Body of pancreas (tissue), 4 donors: ENCODE data around the gene C6orf52.

ENCODE experiments used
- CTCF ChIP-seq, 7 experiments: fragments of 450-650 bp in 4 of 7; fragments of 200-600 bp in 3 of 7; sonication (generic) in 3 of 7; IDR thresholded peaks; one replicate each; pipeline ENCODE4 v1.5.1; 2016 to 2019; ENCODE audit warnings: antibody characterized with exemption in 7 of 7
- POLR2A ChIP-seq, 3 donors: fragments of 450-650 bp; IDR thresholded peaks; one replicate each; pipeline ENCODE4 v1.6.1; 2016; ENCODE audit warnings: antibody characterized with exemption in 3 of 3, mild to moderate bottlenecking in 2 of 3

DNA sequence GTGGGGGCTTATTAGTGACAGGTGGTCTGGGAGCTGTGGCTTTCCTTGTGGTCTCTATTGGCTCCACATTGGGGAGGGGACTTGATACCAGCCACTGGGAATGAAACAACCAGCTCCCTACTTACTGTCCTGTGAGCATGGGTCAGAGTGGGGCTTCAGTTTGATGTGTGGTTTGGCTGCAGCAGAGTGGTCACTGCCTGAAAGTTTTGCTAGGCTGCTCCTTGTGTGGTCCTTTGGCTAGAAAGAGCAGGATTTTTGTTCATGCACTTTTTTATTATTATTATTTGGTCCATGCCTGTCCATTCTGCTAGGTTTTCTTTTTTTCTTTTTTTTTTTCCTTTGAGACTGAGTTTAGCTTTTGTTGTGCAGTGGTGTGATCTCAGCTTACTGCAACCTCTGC is 45.6 kb upstream of the C6orf52 start:
- TF ChIP-seq CTCF (IDR thresholded peaks at IDR 0.05) (no peak), POLR2A (IDR thresholded peaks at IDR 0.05) (no peak)
